ENCODE data around the gene SFRP2.

The SFRP2 gene

GRCh38 chr4:153758688-153759406, 30.0 kb downstream of the SFRP2 start:
- POLR2A ChIA-PET = no interaction called here

More at GRCh38 chr4:153758688-153759406, 30.0 kb downstream of the SFRP2 start:
- H3K27ac ChIP-seq (ENCODE audit: extremely low read depth, low read depth, low read length) = no peak overlapping the region
- no peak overlapping the region for H3K4me3 ChIP-seq (ENCODE audit: low read depth, low read length)
- TF ChIP-seq ZSCAN4 (tag by site-specific recombination; IDR thresholded peaks at IDR 0.05) = no peak
- no peak for TF ChIP-seq ZNF391 (tag by site-specific recombination; IDR thresholded peaks at IDR 0.05; ENCODE audit: borderline replicate concordance, low read depth)
- TF ChIP-seq ZNF248 (tag by site-specific recombination; IDR thresholded peaks at IDR 0.05) = no peak
- no peak for TF ChIP-seq MYNN (tag by site-specific recombination; IDR thresholded peaks at IDR 0.05; ENCODE audit: borderline replicate concordance)
- TF ChIP-seq OSR2 (tag by site-specific recombination; IDR thresholded peaks at IDR 0.05) = no peak
- no peak for TF ChIP-seq ZNF704 (tag by site-specific recombination; IDR thresholded peaks at IDR 0.05)
- no peak for TF ChIP-seq SP2 (tag by site-specific recombination; IDR thresholded peaks at IDR 0.05)
- TF ChIP-seq ZNF670 (tag by site-specific recombination; IDR thresholded peaks at IDR 0.05; ENCODE audit: low read depth) = no peak
- no peak for TF ChIP-seq ZBTB20 (tag by site-specific recombination; IDR thresholded peaks at IDR 0.05)
- TF ChIP-seq, protein P1, sequence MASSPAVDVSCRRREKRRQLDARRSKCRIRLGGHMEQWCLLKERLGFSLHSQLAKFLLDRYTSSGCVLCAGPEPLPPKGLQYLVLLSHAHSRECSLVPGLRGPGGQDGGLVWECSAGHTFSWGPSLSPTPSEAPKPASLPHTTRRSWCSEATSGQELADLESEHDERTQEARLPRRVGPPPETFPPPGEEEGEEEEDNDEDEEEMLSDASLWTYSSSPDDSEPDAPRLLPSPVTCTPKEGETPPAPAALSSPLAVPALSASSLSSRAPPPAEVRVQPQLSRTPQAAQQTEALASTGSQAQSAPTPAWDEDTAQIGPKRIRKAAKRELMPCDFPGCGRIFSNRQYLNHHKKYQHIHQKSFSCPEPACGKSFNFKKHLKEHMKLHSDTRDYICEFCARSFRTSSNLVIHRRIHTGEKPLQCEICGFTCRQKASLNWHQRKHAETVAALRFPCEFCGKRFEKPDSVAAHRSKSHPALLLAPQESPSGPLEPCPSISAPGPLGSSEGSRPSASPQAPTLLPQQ (tag by site-specific recombination; IDR thresholded peaks at IDR 0.05) = no peak
- TF ChIP-seq ZBTB1 (tag by site-specific recombination; IDR thresholded peaks at IDR 0.05) = no peak
- no peak for TF ChIP-seq ZNF266 (tag by site-specific recombination; IDR thresholded peaks at IDR 0.05; ENCODE audit: low read depth)
- TF ChIP-seq ZNF341 (tag by site-specific recombination; IDR thresholded peaks at IDR 0.05; ENCODE audit: low read depth) = no peak
- TF ChIP-seq, protein P2, sequence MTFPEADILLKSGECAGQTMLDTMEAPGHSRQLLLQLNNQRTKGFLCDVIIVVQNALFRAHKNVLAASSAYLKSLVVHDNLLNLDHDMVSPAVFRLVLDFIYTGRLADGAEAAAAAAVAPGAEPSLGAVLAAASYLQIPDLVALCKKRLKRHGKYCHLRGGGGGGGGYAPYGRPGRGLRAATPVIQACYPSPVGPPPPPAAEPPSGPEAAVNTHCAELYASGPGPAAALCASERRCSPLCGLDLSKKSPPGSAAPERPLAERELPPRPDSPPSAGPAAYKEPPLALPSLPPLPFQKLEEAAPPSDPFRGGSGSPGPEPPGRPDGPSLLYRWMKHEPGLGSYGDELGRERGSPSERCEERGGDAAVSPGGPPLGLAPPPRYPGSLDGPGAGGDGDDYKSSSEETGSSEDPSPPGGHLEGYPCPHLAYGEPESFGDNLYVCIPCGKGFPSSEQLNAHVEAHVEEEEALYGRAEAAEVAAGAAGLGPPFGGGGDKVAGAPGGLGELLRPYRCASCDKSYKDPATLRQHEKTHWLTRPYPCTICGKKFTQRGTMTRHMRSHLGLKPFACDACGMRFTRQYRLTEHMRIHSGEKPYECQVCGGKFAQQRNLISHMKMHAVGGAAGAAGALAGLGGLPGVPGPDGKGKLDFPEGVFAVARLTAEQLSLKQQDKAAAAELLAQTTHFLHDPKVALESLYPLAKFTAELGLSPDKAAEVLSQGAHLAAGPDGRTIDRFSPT (tag by site-specific recombination; IDR thresholded peaks at IDR 0.05) = no peak
- TF ChIP-seq ZNF837 (tag by site-specific recombination; IDR thresholded peaks at IDR 0.05) = no peak
- TF ChIP-seq ZNF398 (tag by site-specific recombination; IDR thresholded peaks at IDR 0.05) = no peak
- no peak for TF ChIP-seq ZNF174 (tag by site-specific recombination; IDR thresholded peaks at IDR 0.05)
- no peak for TF ChIP-seq ZNF776 (tag by site-specific recombination; IDR thresholded peaks at IDR 0.05; ENCODE audit: borderline replicate concordance)
- no peaks in the 10 kb centered on the region for H3K9me3 ChIP-seq (ENCODE audit: control insufficient read depth, insufficient read depth, low read depth, low read length)
- CTCF ChIA-PET = interaction anchor here (0.6 kb wide), 1 partner anchor 554 kb away, joined by 4 read pairs; no protein-coding TSS in a partner anchor
- H3K4me1 ChIP-seq (ENCODE audit: control insufficient read depth, insufficient read depth, low read length) = no peaks in the 10 kb centered on the region
- no peaks in the 10 kb centered on the region for H3K36me3 ChIP-seq (ENCODE audit: control insufficient read depth in 2 of 2, insufficient read depth in 1 of 2, low read length in 2 of 2)
